RKO (cell line): ENCODE results near the gene COPS8.

Experiments
- DNase-seq: peaks from one replicate; pipeline ENCODE4 v3.0.0-alpha.2; 2016; ENCODE audit warnings: low spot score

Gene COPS8

DNA sequence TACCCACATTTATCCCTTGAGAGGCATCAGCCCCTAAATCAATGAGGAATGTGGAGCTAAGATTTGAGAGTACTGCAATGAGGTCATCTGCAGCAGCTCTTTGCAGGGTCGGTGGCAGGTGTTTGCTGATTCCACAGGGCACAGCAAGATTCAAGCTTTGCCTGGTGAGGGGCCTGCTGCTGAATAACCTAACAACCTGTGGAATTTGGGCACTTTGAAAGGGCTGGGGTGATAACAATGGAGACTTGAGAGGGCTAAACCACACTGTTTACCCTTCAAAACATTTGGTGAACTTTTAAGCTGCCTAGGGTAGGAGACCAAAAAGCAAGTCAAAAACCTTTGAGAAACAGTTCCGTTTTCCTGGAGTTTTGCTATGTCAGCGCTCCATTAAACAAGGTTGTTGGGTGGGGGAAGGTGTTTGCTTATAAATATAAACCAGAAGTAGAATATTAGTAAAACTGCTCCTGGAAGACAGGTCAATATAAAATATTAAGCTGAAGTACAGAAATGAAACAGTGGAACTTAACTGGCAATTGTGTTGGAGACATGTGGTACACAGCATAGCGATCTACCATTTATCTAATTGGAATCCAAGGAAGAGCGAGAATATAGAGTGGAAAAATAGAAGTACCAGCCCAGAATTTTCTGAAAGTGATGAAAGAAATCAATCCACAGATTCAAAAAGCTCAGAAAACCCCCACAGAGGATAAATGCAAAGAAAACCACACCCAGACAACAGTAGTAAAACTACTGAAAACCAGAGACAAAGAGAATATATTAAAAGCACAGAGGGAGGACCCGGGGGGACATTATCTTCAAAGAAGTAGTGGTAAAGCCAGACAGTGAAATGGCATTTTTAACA, 15.7 kb downstream of the COPS8 start:
- no peak for DNase-seq

DNA sequence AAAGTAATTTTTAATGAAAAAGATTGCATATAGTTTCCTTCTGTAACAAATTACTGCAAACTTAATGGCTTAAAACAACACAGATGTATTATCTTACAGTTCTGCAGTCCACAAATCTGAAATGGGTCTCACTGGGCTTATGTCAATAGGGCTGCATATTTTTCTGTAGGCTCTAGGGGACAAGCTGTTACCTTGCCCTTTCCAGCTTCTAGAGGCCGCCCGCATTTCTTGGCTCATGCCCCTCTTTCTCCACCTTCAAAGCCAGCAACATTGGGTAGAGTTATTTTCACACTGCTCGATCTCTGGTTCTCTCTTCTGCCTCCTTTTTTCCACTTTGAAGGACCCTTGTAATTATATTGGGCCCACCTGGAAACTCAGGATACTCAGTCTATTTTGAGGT, 16.7 kb downstream of the COPS8 start:
- no peak for DNase-seq

DNA sequence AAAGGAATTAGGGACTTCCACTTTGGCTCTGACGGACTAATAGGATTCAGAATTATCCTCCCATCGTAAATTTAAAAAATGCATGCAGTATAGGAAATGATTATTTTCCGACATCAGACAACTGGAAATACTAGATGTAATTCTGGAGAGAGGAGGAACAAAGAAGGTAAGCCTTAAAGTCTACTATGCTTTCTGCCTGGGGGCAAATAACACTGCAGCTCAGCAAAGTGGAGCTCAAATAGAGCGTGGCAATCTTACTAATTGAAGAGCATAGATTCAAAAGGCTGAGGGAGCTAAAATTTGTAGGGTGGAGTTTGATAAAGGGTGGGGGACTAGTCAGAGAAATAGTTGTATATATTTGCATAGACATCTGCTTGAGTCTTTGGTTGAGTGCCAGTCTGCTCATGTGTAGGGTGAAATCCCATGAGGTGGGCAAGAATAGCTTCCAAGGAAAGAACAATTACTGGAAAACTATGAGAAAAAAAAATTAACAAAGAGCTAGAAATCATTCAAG, 23.8 kb downstream of the COPS8 start:
- DNase-seq, result no peak

DNA sequence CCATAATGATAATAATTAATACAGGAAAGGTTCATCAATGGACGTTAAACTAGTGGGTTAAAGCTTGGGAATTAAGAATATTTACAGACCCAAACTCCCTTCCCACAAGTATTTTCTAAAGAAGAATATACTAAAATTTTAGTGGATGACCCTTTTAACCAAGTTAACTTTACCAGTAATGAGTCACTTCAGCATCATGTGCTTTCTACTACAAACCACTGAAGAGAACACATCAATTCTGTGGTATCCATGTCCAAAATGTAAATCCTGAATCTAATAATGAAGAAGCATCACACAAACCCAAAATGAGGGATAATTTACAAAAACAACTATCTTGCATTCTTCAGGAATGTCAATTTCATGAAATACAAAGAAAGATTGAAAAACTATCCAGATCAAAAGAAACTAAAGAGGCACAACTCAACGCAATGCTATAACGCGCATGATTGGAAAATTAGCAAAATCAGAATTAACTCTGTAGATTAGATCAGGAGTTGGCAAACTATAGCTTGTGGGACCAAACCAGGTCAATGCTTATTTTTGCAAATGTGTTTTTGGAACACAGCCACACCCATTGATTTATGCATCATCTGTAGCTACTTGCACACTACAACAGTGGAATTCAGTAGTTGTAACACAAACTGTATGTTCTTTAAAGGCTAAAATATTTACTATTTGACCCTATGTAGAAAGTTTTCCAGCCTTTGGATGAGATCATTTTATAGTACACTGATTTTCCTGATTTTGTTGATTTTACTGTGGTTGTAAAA, 27.5 kb downstream of the COPS8 start:
- DNase-seq, result no peak

DNA sequence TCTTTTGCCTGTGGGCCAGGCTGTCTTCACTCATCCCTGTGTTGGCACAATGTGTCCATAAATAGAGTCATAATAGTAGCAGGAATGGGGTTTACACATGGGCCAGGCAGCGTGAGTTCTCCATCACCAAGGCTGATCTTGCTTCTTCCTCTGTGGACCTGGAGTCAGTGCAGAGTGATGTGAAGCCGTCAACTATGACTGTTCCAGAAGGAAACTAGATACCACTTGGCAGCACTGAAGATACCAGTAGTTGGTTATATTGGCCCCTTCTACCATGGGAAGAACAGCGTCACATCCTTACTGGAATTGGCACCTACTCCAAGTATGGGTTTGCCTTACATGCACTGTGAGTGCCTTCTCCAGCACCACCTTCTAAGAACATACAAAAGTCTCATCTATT, 30.2 kb downstream of the COPS8 start:
- DNase-seq, result no peak

DNA sequence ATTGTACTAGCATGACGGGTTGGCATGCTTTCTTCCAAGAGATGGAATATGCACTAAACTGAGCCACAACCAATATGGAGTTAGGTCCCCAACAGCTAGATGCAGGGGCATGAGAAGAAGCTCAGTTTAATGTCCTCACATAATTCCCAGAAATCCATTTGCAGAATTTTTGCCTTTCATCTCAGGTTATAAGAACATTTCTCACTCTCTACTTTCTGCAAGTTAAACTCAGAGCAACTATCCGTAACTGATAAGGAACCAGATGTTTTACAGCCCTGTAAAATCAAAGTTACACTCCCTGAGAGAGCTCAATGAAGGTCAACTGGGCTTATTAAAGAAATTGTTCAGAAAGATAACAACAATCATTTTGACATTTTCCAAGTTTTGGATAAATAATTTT, 30.7 kb downstream of the COPS8 start:
- DNase-seq, result no peak

DNA sequence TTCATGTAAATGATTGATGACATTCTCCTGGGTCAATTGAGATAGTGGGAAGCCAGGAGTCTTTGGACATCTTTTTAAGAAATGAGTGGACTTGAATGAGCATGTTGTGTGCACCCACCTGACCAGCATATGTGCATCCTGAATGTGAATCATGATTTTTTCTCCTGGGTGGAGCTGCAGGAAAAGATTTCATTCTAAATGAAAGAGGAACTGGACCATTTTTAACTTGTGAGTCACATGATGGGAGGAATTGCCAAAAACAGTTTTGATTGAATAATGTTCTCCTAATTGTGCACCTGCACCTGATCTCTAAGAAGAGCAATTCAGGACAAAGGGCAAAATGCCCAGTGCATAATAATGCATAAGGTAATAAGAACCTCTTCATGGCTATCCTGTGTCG, 32.3 kb downstream of the COPS8 start:
- no peak for DNase-seq

DNA sequence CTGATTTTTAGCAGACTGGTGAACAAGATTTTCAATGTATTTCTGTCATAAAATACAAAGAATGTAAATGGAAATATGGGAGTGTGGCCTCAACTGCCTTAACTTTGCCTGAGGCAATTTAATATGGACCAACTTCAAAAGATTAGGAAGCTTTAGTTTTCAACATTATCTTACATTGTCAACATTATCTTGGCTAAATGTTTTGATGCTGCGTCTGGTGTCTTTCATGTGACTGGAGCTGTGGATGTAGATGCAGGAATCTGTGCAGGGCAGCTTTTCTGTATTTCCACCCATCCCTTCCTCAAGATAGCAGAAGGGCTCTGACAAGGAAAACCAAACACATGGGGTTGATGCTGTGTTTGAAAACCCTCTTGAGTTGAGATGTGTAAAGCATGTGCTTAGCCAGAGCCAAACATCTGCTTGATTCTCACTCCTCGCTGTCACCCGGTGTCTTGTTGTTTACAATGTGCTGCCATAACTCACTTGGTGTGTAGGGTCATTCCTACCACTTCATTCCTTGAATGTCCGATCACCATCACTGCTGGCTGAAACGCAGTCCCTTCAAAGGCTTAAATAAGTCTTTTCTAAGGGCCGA, 33.0 kb downstream of the COPS8 start:
- no peak for DNase-seq

DNA sequence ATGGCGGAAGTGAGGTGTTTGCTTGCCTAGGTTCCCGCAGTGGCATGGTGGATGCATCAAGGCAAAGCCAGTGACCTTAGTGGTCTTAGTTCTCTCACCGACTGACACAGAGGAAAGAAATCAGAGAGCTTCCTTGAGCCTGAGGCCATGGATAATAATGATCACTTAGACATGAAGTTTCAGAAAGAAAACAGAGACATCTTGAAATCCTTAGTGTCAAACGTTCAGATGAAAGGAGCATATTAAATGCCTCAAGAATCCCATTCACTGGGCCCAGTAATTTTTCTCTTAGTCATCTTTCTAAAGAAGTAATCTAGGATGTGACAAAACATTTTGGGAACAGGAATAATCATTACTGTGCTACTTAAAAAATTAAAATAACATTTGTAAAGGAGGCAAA, 35.2 kb downstream of the COPS8 start:
- DNase-seq, result no peak

DNA sequence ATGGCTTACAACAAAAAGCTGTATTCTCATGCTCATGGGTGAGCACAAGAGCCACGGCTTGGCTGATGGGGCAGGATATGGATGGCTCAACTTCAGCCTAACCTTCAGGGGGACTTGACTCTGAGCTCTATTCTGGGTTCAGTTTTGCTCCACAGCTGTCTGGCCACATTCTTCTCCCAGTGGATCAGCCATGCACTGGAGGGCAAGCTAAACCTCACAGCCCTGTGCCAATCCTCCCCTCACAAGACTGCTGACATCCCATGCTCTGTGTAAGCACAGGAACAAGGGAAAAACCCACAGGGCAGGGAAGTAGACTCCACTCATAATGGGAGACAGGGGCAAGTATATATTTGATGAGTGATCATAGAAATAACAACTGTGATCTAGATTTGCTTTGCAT, 35.6 kb downstream of the COPS8 start:
- no peak for DNase-seq

DNA sequence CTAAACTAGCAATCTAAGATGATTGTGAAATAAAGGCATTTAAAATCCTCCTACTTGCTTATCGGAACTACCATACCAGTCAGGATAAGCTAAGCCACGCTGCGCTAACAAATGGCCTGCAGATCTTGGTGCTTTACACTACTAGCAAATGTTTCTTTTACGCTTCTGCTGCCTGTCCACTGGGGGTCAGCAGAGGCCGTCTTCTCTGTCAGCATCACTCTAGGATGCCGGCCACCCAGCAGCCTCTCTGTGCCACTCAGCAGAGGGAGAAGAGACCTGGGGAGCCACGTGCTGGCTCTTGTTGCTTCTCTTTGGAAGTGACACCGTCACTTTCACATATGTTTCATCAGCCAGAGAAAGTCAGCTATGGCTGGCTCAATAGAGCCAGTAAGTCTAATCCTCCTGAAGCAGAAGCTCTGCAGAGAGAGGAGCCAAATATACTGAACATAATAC, 36.6 kb downstream of the COPS8 start:
- peak; percentile 82 for DNase-seq

DNA sequence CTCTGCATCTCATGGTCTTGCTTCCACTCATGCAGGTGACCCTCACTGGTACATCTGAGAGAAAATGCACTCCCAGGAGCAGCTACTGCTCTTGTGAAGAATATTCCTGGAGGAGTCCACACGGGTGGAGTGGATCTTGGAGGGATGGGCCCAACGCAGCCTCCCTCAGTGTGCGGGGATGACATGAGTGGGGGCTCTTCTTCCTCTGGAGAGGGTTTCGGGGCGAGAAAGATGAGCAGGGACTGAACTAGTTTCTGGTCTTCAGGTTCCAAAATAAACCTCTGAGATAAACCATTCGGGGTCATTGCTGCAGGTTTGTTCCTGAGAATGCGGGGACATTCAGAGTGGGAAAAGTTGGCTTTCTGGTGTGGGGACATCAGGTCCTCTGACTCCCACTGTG, 39.1 kb downstream of the COPS8 start:
- DNase-seq, result no peak

DNA sequence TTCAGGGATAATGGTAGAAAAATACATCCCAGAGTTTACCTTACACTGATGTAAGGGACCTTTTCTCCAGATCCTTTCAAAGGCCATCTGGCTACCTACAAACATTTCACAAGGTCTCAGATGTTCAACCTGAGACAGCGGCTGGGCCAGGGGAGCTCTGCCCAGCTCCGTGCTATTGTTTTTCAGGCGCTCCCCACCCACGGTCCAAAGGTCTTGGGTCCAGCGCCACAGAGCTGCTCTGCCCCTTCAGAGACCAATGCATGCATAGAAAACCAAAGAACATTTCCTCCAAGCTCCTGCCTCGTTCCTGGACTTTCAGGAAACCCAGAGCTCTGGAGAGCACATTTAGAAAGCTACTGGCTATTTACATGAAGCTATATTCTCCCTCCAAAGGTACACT, 40.3 kb downstream of the COPS8 start:
- no peak for DNase-seq

DNA sequence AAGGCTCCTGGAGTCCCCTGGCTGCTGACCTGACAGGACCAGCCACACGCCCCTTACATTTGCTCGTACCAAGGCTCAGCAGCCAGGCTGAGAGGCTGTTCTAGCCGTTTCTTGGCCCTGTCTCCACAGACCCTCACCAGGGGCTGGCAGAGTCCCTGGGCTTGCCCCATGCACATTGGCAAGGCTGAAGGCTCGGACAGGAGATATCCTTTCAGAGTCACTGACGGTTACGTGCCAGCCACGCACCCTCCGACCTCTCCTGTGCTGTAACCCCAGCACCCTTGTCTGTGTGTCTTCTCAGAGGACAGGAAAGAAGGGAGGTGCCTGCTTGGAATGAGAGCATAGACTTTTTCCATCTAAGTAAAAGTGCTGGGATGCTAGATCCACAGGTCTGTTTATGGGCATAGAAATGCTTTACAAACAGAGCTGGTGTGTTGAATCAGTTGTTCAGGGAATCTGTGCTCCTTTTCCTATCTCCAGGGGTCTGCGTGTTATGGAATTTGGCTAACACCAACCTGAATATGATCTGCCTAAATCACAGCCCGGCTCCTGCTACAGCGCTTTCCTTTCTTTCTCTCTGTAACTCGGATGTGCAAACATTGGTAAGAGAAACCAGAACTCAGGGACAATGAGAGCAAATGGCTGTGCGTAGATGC, 41.0 kb downstream of the COPS8 start:
- DNase-seq, result no peak

DNA sequence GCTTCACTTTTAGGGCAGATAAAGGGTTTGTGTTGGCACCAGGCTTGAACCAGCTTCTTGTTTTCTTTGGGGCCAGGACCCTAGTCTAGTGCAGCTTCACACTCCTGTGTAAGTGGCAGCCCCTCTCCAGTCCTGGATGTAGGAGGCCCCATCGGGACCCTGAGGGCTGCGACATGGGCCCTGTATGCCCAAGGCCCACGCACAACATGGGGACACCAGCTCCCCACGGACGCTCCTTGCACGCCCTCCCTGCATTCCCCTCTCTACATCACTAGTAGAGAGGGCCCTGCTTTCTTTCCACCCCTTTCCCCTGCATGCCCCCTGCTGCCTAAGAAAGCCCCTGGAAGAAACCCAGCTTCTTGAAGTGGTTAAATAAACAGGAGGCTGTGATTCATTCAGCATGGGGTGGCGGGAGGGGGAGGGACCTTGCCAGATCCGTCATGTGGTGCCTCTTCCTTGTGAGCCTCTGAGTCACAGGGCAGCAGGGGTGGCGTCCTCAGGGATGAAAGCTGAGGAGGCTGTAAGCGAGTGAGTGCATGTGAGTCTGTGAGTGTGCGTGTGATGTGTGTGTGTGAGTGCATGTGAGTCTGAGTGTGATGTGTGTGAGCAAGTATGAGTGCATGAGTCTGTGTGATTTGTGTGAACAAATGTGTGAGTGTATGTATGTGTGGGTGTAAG, 42.5 kb downstream of the COPS8 start:
- DNase-seq, result peak; percentile 72

DNA sequence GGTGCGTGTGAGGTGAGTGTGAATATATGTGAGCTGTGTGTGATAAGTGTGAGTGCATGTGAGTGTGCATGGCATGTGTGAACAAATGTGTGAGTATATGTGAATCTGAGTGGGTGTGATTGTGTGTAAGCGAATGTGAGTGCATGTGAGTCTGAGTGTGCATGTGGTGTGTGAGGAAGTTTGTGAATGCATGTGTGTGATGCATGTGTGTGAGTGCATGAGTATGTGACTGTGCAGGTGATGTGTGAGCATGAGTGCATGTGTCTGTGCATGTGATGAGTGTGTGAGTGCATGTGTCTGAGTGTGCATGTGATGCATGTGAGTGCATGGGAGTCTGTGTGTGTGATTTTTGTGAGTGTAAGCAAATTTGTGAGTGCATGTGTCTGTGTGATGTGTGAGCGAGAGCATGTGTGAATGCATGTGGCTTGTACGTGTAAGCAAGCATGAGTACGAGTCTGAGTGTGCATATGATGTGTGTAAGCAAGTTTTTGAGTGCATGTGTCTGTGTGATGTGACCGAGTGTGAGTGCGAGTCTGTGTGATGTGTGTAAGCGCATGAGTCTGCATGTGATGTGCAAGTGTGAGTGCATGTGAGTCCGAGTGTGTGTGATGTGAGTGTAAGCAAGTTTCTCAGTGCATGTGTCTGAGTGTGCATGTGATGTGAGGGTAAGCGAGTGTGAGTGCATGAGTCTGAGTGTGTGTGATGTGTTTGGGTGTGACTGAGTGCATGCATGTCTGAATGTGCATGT, 43.3 kb downstream of the COPS8 start:
- no peak for DNase-seq

DNA sequence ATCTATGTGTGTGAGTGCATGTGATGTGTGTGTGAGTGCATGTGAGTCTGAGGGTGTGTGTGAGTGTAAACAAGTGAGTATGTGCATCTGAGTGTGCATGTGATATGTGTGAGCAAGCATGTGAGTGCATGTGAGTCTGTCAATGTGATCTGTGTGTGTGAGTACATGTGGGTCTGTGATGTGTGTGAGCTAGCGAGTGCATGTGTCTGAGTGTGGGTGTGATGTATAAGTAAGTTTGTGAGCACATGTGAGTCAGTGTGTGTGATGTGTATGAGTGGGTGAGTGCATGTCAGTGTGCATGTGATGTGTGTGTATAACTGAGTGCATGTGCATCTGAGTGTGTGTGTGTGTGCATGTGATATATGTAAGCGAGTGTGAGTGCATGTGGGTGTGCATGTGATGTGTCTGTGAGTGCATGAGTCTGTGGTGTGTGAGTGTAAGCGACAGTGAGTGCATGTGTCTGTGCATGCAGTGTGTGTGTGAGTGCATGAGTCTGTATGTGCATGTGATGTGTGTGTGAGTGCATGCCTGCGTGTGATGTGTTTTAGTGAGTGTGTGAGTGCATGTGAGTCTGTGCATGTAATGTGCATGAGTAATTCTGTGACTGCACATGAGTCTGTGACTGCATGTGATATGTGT, 44.1 kb downstream of the COPS8 start:
- DNase-seq, result no peak

DNA sequence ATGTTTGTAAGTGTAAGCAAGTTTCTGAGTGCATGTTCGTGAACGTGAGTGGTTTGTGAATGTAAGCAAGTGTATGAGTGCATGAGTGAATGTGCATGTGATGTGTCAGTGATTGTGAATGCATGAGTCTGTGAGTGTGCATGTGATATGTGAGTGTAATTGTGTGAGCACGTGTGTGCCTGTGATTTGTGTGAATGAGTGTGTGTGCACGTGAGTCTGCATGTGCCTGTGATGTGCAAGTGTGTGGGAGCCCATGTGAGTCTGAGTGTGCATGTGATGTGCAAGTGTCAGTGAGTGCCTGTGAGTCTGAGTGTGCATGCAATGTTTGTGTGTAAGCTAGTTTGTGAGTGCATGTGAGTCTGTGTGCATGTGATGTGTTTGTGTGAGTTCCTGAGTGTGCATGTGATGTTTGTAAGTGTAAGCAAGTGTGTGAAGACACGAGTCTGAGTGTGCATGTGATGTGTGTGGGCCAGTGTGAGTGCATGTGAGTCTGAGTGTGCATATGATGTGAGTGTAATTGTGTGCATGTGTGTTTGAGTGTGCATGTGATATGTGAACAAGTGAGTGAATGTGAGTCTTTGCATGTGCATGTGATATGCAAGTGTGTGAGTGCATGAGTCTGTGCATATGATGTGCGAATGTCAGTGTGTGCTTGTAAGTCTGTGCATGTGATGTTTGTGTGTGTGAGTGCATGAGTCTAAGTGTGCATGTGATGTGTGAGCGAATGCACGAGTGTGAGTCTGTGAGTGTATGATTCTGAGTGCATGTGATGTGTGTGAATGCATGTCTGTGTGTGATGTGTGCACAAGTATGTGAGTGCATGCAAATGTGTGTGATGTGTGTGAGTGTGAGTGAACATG, 45.1 kb downstream of the COPS8 start:
- no peak for DNase-seq

DNA sequence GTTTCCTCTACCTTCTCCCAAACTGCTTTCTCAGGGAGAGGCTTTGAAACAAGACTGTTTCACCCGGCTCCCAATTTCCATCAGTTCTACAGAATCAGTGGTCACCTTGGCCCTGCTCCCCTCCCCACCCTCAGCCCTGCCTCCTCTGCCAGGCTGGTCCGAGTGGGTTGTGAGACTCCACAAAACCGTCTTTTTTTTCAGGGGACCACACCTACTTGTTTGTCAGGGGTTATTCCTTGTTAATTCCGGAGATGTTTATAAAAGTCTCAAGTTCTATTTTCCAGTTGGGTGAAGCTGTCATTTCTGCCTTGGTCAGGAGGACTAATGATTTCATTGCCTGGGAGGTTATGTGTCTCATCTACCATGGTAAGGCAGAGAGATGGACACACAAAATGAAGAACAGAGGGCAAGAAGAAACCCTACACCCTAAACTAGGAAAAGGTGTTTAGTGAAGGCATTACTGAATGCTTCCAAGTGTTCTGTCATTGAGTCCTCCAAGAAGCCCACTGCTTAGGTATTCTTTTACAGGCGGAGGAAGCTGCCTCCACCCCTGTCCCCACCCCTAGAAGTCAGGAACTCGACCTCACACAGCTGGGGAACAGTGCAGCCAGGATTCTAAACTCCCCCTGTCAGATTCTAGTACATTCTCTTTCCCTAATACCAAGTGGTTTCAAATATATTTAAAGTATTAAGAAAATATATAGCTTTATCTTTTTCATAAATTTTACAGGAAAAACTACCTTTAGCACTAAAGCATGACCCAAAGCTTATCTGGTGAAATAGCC, 46.3 kb downstream of the COPS8 start:
- DNase-seq, result no peak
